OCI-LY7 (cell line): ENCODE measurements around the gene ARFGEF3. TPM values are rescaled to one million over a fixed set of nuclear protein-coding genes. Genes with fewer than 3 reads are reported as not detected.
A peak's percentile ranks its signal among the peaks of the same experiment; 100 is the strongest.

Source experiments
- Bru-seq: library from RNA; stranded (reverse); fragments of 400-500 nt; gene quantifications from one replicate; lab custom pipeline; 2021; lab: Mats Ljungman, UMichigan
- BruChase-seq, 2 experiments: library from RNA; stranded (reverse); fragments of 400-500 nt; gene quantifications; one replicate each; lab custom pipeline; 2021; lab: Mats Ljungman, UMichigan
- BruUV-seq: library from RNA; stranded (reverse); fragments of 400-500 nt; replicated peaks from 2 replicates; lab custom pipeline; 2021; lab: Mats Ljungman, UMichigan
- CTCF ChIA-PET: fragments of 300-600 bp; sonication (Branson Sonifier 250); formaldehyde crosslinking; loops from one replicate; lab custom pipeline; 2022; ENCODE audit warnings: antibody characterized with exemption; ENCODE audit not compliant: unreplicated experiment; lab: Charles Lee
- POLR2A ChIA-PET: fragments of 300-600 bp; sonication (Branson Sonifier 250); formaldehyde crosslinking; loops from one replicate; lab custom pipeline; 2022; ENCODE audit warnings: antibody characterized with exemption; lab: Charles Lee
- DNase-seq: peaks from one replicate; pipeline ENCODE4 v3.0.0-alpha.2; 2015; ENCODE audit warnings: low spot score
- H2AFZ ChIP-seq: fragments of 200-600 bp; sonication (generic), shearing (Covaris generic); 2 replicates; pipeline ENCODE4 v1.6.1; 2014; ENCODE audit warnings: mild to moderate bottlenecking, antibody characterized with exemption, low read length, moderate library complexity
- H3K27ac ChIP-seq: fragments of 200-600 bp; sonication (generic); 2 replicates; pipeline ENCODE4 v1.5.1; 2014; ENCODE audit warnings: mixed run types, low read depth, mild to moderate bottlenecking, moderate library complexity, low read length, inconsistent platforms; ENCODE audit not compliant: poor library complexity, severe bottlenecking
- H3K36me3 ChIP-seq: fragments of 200-600 bp; sonication (generic); 2 replicates; pipeline ENCODE4 v1.6.1; 2014; ENCODE audit warnings: mild to moderate bottlenecking, antibody characterized with exemption, low read length, moderate library complexity, mixed read lengths; ENCODE audit not compliant: insufficient read depth
- H3K4me1 ChIP-seq: fragments of 200-600 bp; sonication (generic); 2 replicates; pipeline ENCODE4 v1.5.1; 2014; ENCODE audit warnings: mild to moderate bottlenecking, low read length; ENCODE audit not compliant: insufficient read depth, poor library complexity, severe bottlenecking
- H3K4me2 ChIP-seq: fragments of 200-600 bp; sonication (generic); 2 replicates; pipeline ENCODE4 v1.6.1; 2014; ENCODE audit warnings: mild to moderate bottlenecking, low read length
- H3K4me3 ChIP-seq: fragments of 200-600 bp; sonication (generic); 2 replicates; pipeline ENCODE4 v1.5.1; 2014; ENCODE audit warnings: mild to moderate bottlenecking, low read depth, low read length; ENCODE audit not compliant: poor library complexity, severe bottlenecking
- H3K79me2 ChIP-seq: fragments of 200-600 bp; sonication (generic); 2 replicates; pipeline ENCODE4 v1.6.1; 2016; ENCODE audit warnings: low read depth, mild to moderate bottlenecking, low read length, moderate library complexity, mixed read lengths; ENCODE audit not compliant: insufficient read depth
- H3K9me2 ChIP-seq: fragments of 200-600 bp; sonication (generic); 2 replicates; pipeline ENCODE4 v1.6.1; 2016; ENCODE audit warnings: mild to moderate bottlenecking, low read length, mixed read lengths; ENCODE audit not compliant: insufficient read depth
- H3K9me3 ChIP-seq: fragments of 200-600 bp; sonication (generic); 2 replicates; pipeline ENCODE4 v1.6.1; 2014; ENCODE audit warnings: mild to moderate bottlenecking, mixed run types, low read length, mixed read lengths
- H4K20me1 ChIP-seq: fragments of 200-600 bp; sonication (generic); 2 replicates; pipeline ENCODE4 v1.6.1; 2014; ENCODE audit warnings: mild to moderate bottlenecking, antibody characterized with exemption, low read length, moderate library complexity, mixed read lengths; ENCODE audit not compliant: insufficient read depth
- EZH2phosphoT487 ChIP-seq: fragments of 200-600 bp; sonication (generic); IDR thresholded peaks from 2 replicates; pipeline ENCODE4 v1.6.1; 2018; ENCODE audit warnings: low read depth, borderline replicate concordance, mild to moderate bottlenecking, mixed run types, antibody characterized with exemption, low read length, moderate library complexity, mixed read lengths
- intact Hi-C: fragments of 100-400 bp; cut with micrococcal nuclease; formaldehyde crosslinking; loops from one replicate; pipeline ENCODE4 v1.10.0; 2022; ENCODE audit not compliant: unreplicated experiment
- long read RNA-seq: library from polyadenylated mRNA; stranded (forward); transcript quantifications from one replicate; pipeline ENCODE4 v2.0.0, GENCODE V29; 2022
- total RNA-seq, 2 experiments: library from RNA; depleted of rRNA in 1 of 2; stranded (reverse); fragments of >200 nt in 1 of 2; shearing (Covaris generic) in 1 of 2; gene quantifications; 2 replicates each; pipeline ENCODE4 v1.2.3, GENCODE V29; 2014 to 2022
- TF ChIP-seq, protein P1 (sequence below): fragments of 200-600 bp; sonication (generic); conservative IDR thresholded peaks from 2 replicates; pipeline ENCODE4 v1.5.1; 2014; ENCODE audit warnings: mild to moderate bottlenecking, antibody characterized with exemption, low read length, moderate library complexity, mixed read lengths

The ARFGEF3 gene, protein sequence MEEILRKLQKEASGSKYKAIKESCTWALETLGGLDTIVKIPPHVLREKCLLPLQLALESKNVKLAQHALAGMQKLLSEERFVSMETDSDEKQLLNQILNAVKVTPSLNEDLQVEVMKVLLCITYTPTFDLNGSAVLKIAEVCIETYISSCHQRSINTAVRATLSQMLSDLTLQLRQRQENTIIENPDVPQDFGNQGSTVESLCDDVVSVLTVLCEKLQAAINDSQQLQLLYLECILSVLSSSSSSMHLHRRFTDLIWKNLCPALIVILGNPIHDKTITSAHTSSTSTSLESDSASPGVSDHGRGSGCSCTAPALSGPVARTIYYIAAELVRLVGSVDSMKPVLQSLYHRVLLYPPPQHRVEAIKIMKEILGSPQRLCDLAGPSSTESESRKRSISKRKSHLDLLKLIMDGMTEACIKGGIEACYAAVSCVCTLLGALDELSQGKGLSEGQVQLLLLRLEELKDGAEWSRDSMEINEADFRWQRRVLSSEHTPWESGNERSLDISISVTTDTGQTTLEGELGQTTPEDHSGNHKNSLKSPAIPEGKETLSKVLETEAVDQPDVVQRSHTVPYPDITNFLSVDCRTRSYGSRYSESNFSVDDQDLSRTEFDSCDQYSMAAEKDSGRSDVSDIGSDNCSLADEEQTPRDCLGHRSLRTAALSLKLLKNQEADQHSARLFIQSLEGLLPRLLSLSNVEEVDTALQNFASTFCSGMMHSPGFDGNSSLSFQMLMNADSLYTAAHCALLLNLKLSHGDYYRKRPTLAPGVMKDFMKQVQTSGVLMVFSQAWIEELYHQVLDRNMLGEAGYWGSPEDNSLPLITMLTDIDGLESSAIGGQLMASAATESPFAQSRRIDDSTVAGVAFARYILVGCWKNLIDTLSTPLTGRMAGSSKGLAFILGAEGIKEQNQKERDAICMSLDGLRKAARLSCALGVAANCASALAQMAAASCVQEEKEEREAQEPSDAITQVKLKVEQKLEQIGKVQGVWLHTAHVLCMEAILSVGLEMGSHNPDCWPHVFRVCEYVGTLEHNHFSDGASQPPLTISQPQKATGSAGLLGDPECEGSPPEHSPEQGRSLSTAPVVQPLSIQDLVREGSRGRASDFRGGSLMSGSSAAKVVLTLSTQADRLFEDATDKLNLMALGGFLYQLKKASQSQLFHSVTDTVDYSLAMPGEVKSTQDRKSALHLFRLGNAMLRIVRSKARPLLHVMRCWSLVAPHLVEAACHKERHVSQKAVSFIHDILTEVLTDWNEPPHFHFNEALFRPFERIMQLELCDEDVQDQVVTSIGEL (N-terminal part only)
- total RNA-seq (2014; rRNA removed; shearing (Covaris generic)) (not detected in 2 replicates), total RNA-seq (2022) (not detected in 2 replicates), Bru-seq, nascent RNA (percentile 3 among the genes with signal in this experiment), BruChase-seq, experiment 1, labeled RNA remaining after a 6-hour chase (percentile 3 among the genes with signal in this experiment), BruChase-seq, experiment 2, labeled RNA remaining after a 2-hour chase (percentile 3 among the genes with signal in this experiment)
- long read RNA-seq, result 0 reads

DNA sequence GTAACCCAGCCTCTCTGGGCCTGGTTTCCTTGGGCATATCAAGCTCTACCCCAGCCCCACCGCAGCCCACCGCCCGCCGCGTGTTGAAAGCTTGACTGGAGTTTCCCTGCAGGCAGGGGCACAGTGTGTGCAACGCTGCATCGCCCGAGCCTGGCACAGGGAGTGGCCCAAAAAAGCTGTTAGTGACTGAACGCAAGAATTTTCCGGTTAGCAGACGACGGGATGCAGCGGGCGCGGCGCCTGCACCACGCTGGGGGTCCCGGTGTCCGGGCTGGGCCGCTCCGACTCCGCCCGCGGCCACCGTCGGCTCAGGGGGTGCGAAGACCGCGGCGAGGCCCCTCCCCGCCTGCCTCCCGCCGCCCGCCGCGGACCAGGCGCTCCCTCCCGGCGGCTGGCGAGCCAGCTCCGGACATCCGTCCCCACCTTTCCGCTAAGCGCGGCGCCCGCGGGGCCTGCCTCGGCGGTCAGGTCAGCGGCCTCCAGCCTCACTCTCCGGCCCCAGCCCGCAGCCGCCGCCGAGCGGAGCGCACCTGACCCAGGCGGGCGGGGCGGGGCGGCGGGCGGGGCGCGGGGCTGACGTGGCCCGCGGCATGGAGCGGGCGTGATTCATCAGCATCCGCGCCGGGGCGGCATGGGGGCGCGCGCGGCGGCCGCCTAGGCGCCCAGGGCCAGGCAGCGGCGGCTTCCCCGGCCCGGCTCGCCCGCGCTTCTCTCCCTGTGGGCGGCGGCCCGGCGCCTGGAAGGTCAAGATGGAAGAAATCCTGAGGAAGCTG, at the start of gene ARFGEF3:
Gene ARFGEF3 (plus strand): TSS at position 602 of the 773 bp plus-strand sequence. CDS start 148 bp downstream, at position 750.
- no peaks in the 10 kb centered on the region for H3K36me3 ChIP-seq
- no peak within 1 kb of the TSS for H3K4me2 ChIP-seq
- H3K27ac ChIP-seq, result no peak within 1 kb of the TSS
- H3K79me2 ChIP-seq, result no peaks in the 10 kb centered on the region
- BruUV-seq, result no TSS peak
- no peak within 1 kb of the TSS for H2AFZ ChIP-seq
- no peak within 1 kb of the TSS for H3K4me3 ChIP-seq
- no peaks in the 10 kb centered on the region for H4K20me1 ChIP-seq
- ChIA-PET CTCF (no interaction called here), POLR2A (no interaction called here)
- no peaks in the 10 kb centered on the region for H3K9me2 ChIP-seq
- H3K4me1 ChIP-seq, result no peaks in the 10 kb centered on the region
- DNase-seq, result no peak
- intact Hi-C loops, result no loop called here
- no peaks in the 10 kb centered on the region for H3K9me3 ChIP-seq
- no peak for TF ChIP-seq EZH2phosphoT487
- TF ChIP-seq, protein P1, sequence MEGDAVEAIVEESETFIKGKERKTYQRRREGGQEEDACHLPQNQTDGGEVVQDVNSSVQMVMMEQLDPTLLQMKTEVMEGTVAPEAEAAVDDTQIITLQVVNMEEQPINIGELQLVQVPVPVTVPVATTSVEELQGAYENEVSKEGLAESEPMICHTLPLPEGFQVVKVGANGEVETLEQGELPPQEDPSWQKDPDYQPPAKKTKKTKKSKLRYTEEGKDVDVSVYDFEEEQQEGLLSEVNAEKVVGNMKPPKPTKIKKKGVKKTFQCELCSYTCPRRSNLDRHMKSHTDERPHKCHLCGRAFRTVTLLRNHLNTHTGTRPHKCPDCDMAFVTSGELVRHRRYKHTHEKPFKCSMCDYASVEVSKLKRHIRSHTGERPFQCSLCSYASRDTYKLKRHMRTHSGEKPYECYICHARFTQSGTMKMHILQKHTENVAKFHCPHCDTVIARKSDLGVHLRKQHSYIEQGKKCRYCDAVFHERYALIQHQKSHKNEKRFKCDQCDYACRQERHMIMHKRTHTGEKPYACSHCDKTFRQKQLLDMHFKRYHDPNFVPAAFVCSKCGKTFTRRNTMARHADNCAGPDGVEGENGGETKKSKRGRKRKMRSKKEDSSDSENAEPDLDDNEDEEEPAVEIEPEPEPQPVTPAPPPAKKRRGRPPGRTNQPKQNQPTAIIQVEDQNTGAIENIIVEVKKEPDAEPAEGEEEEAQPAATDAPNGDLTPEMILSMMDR, result no peak

GRCh38 chr6:138113588-138114210, 48.0 kb upstream of the ARFGEF3 start:
- peaks cover 12% of the 10 kb centered on the region for H3K4me1 ChIP-seq
- CTCF ChIA-PET, result interaction anchor here (1.7 kb wide), 1 partner anchor 407 kb away, joined by 10 read pairs; no protein-coding TSS in a partner anchor
- no peak overlapping the region for H3K4me2 ChIP-seq
- no peaks in the 10 kb centered on the region for H3K79me2 ChIP-seq
- DNase-seq, result no peak
- intact Hi-C loops, result no loop called here
- no peaks in the 10 kb centered on the region for H3K36me3 ChIP-seq
- H2AFZ ChIP-seq, result no peak overlapping the region
- H3K9me3 ChIP-seq, result no peaks in the 10 kb centered on the region
- H3K4me3 ChIP-seq, result no peak overlapping the region
- H3K9me2 ChIP-seq, result no peaks in the 10 kb centered on the region
- no peaks in the 10 kb centered on the region for H4K20me1 ChIP-seq
- no peak overlapping the region for H3K27ac ChIP-seq
- TF ChIP-seq EZH2phosphoT487, result no peak
- TF ChIP-seq, protein P1, result no peak
- BruUV-seq, result no TSS peak
- POLR2A ChIA-PET, result interaction anchor here (0.6 to 0.7 kb wide), 3 partner anchors 311 to 981 kb away, joined by 3 to 7 read pairs (median 4); no protein-coding TSS in a partner anchor
